ENCODE measurements around the gene CMTR1.
"Not testable (repeated sequence)": the region's sequence is repeated elsewhere in the genome, so short reads cannot be mapped to it uniquely, and the experiment has no call there.

Gene CMTR1

DNA sequence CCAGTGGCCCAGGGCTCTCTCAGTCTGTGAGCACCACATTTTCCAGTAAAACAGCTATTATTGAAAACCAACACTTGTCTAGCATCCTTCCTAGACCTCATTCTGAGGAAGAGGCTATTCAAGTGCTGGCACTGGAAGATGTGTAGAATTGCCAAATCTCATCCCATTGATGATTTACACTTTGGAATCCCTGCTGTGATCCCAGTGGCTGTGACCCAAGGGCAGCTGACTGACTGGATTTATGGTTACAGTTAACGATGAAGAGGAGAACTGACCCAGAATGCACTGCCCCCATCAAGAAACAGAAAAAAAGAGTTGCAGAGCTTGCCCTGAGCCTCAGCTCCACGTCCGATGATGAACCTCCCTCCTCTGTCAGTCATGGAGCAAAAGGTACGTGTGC lies 2.4 kb downstream of the CMTR1 start:
- DNase-seq, result no peak

DNA sequence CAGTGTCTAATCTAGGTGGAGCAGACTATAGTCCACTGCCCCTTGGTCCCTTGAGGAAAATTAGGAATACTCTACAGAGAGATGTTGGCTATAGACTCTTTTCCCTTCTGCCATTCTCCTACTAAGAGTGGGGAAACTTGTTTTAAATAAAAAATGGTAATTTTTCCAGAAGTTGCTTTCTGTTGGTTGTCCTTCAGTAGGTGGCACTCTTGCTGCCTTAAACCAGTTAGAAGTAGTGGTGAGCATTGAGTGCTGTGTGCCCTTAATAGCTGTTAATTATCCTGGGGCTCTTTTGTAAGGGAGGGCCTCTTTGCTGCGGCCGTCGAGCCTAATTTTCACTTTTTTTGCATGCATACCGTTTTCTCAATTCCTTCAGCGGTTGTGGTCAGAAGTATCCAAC lies 2.8 kb downstream of the CMTR1 start:
- DNase-seq, result peak; percentile 33

DNA sequence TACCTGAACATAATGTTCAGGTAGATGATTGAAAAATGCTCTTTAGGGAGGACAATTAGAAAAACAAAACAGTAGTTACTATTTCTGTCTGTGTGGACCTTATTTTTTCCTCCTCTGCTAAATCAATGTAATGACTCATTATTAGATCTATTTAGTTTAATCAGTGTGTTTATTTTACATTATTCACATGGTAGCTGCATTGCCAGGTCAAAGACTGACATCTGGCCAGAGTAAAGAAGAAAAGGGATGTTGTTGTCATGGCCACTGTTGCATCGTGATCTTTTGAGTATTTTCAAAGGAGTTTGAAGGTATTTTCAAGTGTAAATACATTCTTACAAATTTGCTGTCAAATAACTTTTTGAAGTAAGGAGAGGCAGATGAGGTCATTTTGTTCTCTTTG lies 5.9 kb downstream of the CMTR1 start:
- no peak for DNase-seq

DNA sequence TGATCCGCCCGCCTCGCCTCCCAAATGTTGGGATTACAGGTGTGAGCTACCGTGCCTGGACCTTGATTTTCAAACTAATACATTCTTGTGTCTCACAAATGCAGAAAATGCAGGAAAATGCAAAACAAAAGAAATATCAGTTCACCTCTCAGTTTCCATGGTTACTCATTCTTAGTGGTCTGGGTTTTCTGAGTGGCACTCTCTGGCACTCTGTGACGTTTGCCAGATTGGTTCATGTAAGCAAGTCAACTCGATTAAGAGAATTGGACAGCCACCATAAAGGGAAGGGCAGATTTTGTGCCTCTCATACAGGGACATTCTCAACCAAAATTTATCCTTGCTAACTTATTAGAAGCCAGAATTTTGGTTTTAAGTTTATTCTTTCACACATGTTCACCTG lies 8.6 kb downstream of the CMTR1 start:
- DNase-seq, result no peak

DNA sequence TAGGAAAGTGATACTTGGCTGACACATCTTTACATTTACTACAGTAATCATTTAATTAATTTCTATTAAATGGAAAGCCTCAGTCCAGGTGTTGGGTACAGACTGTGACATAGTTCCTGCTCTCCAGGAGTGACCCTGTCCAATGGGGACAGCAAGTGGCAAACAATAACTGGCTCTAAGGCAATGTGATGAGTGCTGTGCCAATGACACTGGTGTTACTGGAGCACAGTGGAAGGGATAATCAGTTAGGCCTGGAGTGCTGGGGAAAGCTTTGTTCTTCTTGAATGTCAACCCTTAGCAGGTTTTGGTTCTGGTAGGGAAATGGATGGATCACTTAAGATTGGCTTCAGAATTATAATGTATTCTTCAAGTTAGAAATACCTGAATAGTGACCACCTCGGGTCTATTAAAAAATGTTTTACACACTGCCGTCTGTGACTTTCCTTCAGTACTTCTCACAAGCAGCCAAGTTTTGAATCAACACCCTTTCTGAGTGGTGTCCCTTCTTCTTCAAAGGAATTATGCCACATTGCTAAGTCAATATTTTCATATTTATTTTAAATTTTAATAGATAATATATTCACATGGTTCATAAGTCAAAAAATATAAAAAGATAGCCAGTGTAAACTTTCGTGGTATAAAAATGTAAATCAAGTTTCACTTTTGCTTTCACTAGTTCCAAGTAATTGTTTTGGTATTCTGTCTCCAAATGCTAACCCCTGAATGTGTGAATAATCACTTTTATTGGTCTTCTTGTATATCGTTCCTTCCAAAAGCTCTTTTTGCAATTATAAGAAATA lies 9.6 kb downstream of the CMTR1 start:
- no peak for DNase-seq

DNA sequence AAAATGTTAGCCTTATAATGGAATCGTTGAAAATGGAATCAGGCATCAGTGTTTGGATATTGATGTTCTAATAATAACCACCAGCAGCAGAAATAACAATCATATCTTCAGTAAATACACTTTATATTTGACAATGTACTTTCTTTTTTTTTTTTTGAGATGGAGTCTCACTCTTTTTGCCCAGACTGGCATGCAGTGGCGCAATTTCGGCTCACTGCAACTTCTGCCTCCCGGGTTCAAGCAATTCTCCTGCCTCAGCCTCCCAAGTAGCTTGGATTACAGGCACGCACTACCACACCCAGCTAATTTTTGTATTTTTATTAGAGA lies 10.2 kb downstream of the CMTR1 start:
- not testable (repeated sequence) for DNase-seq

DNA sequence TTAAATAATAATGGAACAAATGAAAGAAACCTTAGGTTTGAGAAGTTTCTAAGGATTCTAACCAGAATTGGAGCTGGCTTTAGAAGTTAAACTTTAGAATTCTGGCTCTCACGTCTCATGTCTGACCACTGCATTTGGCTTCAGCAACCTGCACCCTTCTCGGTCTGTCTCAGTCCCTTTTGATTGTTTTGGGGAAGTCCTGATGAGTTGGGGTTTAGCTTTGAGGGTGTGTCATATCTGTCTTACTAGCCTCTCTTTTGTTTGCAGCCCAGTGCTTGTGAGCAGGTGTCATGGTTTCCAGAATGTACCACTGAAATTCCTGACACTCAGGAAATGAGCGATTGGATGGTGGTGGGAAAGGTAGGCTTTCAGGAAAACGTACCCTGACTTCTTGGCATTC lies 17.0 kb downstream of the CMTR1 start:
- no peak for DNase-seq

DNA sequence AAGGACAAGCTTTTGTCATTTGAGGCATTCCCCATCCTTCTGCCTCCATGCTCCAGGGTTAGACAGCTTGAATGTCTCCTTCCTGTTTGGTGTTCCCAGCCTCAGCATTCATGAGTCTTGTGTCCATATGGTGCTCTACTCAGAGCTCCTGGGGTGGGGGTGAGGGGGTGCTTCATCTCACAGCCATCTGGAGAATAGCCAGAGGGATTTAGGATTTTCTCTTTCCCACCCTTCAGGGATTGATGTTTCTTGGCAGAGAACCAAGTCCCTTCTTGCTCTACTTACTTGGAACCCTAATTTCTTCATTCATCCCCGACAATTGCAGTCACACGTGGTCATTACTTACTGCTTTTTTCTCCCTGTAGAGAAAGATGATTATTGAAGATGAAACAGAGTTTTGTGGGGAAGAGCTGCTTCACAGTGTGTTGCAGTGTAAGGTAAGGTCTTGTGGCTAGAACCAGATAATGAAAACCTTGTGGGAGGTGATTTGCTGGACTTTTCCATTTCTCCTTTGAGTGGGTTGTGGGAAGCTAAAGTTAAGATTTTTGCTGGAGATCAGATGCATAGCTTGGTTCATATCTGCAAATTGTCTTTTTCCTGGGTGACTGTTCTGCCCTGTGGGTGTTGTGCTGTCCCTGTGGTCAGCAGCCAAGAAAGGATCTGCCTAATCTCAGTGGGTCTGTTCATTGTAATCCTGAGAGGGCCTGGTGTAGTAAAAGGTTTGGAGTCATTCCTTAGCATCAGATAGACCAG lies 18.6 kb downstream of the CMTR1 start:
- DNase-seq, result no peak

DNA sequence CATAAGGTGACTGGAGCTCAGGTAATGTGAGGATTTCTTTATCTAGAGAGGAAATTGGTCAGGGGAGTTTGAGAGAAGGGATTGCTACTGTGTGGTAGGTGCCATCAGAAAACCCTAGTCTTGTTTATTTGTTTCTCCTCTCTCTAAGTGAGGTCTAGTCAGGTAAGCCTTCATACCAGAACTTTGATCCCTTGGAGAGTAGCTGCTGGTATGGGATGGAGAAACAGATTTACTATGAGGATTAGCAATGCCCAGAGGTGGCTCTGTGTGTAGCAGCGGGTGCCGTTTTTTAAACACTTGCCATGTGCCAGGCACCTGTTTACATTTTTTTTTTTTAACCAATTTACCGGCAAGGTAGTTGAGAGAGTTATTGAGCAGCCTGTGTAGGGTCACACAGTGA lies 19.5 kb downstream of the CMTR1 start:
- DNase-seq, result no peak

DNA sequence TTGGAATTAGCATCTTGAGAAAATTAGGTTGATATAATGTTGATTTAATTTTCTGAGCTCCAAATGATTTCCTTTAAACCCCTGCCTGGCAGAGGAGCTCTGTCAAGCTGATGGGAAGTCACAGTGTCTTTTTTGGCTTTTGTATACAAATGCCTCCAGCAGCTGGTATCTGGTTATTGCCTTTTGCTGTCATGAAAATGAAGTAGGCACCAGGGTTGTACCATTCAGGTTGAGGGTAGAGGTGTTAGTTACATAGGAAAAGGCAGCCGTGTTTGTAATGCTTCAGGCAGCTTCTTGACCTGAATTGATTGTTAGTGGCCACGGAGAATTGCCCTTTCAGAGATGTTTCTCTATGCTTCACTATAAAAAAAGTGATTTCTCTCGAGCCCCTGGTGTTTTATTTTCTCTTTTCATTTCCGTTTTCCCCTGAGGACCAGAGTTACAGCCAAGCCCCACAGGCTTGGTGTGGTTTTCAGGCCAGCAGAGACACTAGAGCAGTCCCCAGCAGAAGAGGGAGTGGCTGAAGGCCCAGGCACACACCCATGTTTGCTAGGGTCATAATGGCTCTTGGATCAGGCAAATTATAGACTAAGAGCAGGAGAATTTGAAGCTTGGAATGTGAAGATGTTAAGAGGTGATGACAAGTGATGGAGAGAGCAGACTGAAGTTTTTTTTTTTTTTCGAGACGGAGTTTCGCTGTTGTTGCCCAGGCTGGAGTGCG lies 21.6 kb downstream of the CMTR1 start:
- no peak for DNase-seq

DNA sequence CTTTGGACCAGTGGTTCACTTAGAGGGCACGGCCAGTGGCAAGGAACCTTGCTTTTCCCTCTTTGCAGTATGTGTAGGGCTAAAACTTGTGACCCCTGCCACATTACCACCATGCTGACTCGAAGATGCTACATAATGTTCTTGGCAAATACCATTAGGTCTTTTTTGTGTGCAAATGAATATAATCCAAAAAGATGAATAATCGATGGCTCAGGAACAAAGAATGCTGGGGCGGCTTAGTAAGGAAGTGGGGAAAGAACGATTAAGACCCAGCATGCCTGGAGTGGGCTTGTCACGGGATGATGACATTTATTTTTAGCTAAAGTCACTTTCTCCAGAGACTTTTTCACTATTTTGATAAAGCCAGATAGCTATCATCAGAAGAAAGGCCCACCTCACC lies 23.1 kb downstream of the CMTR1 start:
- DNase-seq, result no peak

DNA sequence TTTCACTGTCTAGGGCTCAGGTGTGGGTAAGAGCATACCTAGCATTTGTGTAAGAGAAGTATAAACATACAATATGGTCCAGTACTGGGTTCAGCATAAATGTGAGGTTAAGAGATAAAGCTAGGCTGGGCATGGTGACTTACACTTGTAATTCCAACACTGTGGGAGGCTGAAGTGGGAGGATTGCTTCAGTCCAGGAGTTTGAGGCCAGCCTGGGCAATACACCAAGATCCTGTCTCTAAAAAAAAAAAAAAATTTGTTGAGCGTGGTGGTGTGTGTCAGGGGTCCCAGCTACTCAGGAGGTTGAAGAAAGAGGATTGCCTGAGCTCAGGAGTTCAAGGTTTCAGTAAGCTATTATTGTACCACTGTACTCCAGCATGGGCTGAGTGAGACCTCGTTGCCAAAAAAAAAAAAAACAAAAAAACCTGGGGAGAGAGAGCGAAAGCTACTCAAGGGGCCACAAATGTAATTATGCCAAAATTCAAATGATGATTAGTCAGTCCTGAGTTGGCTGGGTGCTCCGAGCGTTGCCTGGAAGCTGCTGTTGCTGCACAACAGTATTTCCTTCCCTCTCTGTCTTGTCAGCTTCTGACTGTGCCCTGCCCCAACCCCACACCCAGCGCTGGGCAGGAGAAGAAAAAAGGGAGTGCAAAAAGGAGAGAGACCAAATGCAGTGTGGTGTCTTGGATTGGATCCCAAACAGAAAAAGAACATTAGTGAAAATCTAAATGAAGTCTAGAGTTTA lies 24.0 kb downstream of the CMTR1 start:
- DNase-seq, result no peak

DNA sequence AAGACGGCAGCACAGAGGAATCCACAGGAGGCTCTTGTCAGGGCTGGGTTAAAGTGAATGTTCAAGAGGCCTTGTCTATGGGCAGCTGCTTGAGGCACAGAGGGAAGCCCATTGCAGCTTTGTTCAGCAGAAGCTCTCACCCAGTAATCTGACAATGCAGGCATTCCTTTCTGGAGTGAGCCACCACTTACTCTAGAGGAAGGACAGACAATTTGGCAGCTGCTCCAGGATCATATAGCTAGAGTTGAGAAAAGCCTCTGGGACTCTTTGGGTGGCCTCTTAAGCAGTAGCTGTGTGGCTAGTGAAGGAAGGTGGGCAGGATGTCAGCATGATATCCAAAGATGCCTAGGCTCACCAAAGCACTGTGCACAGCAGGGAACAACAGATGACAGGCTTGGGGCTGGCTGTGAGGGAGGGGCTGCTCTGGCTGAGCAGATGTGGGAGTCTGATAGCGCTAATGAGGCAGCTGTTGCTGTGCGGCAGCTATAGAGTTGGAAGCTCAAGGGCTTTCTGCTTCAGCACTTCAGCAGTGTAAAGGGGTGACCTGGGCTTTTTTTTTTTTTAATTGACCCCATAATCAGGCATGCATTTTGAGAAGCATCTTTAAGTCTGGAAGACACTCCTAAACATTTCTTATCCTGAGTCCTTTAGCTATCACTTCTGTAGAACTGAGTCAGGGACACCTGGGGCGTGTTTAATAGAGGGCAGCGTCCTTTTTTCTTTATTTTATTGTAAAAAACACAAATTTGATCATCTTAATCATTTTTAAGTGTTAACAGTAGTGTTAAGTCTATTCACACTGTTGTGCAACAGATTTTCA lies 27.2 kb downstream of the CMTR1 start:
- peak; percentile 96 for DNase-seq

DNA sequence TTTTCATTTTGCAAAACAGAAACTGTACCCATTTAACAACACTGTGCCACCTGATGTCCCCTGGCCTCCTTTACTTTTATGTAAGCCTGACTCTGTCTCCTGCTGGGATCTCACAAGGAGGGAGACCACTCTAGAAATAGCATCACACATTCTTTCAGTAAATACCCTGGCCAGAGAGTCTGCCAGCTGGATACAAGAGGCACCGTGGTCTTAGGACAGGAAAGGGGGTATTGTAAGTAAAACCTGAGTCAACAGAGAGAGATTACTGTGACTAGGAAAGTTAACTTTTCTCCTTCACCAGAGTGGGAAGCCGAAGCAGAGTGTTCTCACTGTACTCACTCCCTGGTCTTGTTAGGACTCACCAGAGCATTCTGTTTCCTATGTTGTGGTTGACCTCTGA lies 27.8 kb downstream of the CMTR1 start:
- DNase-seq, result no peak

DNA sequence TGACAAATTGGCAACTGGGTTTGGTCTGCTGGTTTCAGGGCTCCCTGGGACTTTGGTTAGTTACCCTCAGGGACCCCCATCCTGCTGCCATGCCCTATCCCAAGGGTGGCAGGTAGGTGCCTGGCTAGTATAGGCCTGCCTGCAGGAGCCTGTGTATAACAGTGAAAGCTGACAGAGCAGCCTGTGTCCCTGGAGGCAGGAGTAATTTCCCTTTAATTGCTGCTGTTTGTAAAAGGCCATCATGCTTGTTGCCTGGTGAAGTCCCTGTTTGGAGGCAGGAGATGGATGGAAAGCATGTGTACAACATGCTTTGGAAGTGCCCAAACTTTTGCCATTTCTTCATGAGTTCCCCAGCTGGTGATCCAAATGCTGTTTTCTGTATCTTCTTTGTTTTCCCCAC lies 30.1 kb downstream of the CMTR1 start:
- DNase-seq, result no peak

DNA sequence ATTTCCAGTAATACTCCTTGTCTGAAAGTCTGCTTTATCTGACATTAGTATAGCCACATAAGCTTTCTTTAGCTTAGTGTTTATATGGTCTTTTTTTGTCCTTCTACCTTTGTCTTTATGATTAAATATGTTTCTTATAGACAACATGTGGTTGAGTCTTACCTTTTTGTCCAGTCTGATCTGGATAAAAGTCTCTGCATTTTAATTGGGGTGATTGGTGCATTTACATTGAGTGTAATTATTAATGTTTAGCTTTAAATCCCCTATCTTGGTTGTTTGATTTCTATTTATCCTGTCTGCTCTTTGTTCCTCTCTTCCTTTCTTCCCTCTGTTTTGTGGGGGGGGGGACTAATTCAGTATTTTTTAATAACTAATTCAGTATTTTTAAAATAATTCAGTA lies 34.7 kb downstream of the CMTR1 start:
- DNase-seq, result no peak

DNA sequence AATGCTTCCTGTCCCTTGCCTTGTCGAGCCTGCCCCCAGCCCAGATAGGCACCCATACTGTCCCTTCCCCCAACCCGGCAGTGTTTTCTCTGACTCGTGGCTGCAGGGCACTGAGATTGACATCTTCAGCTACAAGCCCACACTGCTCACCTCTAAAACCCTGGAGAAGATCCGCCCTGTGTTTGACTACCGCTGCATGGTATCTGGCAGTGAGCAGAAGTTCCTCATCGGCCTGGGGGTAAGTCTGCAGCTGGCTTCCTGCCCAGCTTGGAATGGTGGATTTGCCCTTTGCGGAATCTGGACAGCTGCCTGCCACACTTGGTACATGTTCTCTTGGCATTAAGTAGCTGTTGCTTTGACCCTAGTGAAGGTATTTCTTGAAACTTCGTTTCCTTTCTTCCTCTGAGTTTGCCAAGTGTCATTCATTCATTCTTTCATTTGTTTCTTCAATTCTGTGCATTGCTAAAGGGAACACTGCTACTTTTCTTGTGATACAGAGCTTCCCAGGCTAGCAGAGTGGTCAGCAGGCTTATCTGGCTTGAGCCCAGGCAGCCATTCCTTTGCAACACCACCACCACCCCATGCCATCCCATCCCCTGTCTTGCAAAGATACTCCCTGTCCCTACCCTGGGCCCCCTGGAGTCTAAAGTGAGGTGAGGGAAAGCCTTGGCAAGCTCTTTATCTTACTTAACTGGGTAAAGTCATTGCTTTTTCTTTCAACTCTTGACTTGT lies 40.5 kb downstream of the CMTR1 start:
- no peak for DNase-seq

DNA sequence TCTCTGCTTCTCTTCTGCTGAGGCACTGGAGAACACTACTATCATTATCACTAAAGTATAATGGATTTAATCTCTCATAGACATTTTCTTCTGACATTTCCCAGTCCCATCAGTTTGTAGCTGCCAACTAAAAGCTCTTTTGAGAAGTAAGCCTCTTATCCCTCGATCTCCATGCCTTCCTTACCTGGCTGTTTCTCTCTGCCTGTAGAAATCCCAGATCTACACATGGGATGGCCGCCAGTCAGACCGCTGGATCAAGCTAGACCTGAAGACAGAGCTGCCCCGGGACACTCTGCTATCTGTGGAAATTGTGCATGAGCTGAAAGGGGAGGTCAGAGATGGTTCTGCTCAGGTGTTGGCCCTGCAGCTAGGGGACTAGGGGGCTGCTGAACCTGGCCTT lies 41.3 kb downstream of the CMTR1 start:
- DNase-seq, result no peak

DNA sequence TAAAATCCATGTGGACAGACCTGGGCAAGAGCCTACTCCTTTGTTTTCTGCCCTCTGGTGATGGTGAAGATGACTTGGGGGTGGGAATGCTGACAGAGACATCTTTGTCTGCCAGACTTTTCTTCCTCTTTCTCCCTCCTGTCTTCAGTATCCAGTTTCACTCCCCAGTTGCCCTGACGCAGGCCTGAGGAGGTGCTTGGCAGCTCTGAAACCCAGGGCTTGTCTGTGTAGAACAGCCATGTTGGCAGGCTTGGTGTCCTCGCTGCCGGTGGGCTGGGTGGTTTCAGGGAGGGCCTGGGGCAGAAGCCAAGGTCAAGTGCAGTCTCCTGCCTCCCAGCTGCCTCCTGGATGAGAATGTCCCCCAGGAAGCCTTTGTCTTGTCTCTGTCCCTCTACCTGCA lies 44.2 kb downstream of the CMTR1 start:
- DNase-seq, result no peak

DNA sequence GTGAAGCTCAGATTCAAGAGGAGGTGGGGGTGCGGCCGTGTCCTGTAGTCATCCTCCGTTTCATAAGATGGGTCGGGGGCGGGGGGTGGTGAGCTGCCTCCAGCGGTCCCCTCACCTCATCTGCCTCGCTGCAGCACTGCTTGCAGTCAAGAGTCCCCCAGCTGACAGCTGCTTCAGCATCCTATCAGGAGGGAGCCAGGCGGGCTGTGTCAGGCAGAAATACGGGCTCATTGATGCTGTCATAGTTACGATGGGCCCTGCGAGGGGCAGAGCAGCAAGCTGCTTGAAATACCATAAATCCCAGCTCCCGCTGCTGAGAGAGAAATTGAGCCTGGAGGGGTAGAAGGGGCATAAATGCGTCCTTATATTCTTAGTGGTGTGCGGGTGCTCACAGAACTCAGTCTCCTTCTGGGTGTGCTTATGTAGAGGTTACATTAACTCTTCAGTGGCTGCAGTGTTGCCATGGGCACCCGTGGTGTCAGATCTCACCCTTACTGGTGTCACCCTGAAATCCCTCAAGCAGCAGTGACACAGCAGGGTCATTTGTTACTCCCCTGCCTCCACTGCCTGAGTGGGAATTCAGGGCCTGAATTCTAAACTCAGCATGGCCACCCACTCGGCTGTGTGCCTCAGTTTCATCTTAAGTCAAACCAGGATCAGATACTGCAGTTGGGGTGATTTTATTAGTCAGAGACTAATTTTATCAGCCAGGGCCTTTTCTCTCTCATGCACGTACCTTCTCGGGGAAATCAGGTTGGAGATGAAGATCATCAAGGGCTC lies 44.8 kb downstream of the CMTR1 start:
- DNase-seq, result no peak

DNA sequence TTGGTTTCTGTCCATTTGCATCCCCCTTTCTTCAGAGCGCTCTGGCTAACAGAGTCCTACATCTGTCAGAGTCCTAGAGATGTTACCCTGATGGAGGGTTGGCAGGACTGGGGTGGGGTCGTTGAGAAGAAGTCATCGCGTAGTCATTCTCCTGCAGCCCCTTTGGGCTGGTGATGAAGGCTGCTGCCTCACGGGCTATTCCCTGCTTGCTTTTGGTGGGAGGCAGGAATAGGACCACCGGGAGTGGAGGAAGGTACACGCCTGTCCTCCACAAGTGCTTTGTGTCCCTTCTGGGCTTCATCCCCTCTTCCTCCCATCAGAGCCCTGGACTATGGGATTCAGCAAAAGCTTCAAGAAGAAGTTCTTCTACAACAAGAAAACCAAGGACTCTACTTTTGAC lies 45.8 kb downstream of the CMTR1 start:
- no peak for DNase-seq

Measured in hematopoietic multipotent progenitor cell treated with erythropoietin and hydrocortisone succinate and interleukin-3 and kit ligand, for 6 days (in vitro differentiated cells).